ENCODE results near the gene NTN5. TPM values are rescaled to one million over a fixed set of nuclear protein-coding genes. Genes with fewer than 3 reads are reported as not detected.

NTN5 gene
- total and polyA plus RNA-seq, 9 of the 15 experiments (the other 6 are each of a cell fraction or from before 2014, with no cell fraction given), result not detected

DNA sequence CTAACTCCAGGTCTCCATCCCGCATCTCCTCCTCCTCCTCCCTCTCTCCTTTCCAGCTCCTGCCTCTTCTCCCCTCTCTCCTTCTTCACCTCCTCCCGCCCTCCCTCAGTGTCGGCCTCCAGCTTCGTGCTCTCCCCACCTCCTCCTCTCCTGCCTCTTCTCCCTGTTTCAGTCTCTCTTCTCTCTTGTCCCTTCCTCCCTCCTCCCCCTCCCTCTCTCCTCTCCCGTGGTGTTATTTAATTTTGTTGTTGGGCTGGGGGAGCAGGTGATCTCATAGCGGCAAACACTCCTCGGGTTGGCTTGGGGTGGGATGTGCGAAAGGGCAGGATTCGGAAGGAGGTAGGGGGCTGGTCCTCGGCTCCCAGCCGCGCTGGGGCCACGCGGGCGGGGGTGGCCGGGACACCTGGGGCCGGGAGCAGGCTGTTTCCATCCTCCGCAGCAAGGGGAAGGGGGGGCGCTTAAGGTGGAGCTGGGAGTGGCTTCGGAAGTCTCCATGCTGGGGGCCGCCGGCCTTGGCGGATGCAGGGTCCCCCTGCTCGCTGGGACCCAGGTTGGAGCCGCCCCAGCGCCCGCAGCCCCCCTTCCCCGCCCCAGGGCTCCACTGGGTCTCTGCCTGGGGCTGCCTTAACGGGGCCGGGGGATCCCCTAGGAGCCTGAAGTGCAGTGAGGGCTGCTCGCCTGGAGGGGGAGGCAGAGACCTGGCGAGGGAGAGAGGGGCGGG, 26.7 kb downstream of the NTN5 start, which contains the start of gene CA11 (continued):
- TF ChIP-seq, protein P1, sequence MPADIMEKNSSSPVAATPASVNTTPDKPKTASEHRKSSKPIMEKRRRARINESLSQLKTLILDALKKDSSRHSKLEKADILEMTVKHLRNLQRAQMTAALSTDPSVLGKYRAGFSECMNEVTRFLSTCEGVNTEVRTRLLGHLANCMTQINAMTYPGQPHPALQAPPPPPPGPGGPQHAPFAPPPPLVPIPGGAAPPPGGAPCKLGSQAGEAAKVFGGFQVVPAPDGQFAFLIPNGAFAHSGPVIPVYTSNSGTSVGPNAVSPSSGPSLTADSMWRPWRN (IDR thresholded peaks at IDR 0.05; ENCODE audit: low read depth), result 0 out of 2 replicates have a peak, but pooled peaks have one; percentile 12
- TF ChIP-seq, protein P2, sequence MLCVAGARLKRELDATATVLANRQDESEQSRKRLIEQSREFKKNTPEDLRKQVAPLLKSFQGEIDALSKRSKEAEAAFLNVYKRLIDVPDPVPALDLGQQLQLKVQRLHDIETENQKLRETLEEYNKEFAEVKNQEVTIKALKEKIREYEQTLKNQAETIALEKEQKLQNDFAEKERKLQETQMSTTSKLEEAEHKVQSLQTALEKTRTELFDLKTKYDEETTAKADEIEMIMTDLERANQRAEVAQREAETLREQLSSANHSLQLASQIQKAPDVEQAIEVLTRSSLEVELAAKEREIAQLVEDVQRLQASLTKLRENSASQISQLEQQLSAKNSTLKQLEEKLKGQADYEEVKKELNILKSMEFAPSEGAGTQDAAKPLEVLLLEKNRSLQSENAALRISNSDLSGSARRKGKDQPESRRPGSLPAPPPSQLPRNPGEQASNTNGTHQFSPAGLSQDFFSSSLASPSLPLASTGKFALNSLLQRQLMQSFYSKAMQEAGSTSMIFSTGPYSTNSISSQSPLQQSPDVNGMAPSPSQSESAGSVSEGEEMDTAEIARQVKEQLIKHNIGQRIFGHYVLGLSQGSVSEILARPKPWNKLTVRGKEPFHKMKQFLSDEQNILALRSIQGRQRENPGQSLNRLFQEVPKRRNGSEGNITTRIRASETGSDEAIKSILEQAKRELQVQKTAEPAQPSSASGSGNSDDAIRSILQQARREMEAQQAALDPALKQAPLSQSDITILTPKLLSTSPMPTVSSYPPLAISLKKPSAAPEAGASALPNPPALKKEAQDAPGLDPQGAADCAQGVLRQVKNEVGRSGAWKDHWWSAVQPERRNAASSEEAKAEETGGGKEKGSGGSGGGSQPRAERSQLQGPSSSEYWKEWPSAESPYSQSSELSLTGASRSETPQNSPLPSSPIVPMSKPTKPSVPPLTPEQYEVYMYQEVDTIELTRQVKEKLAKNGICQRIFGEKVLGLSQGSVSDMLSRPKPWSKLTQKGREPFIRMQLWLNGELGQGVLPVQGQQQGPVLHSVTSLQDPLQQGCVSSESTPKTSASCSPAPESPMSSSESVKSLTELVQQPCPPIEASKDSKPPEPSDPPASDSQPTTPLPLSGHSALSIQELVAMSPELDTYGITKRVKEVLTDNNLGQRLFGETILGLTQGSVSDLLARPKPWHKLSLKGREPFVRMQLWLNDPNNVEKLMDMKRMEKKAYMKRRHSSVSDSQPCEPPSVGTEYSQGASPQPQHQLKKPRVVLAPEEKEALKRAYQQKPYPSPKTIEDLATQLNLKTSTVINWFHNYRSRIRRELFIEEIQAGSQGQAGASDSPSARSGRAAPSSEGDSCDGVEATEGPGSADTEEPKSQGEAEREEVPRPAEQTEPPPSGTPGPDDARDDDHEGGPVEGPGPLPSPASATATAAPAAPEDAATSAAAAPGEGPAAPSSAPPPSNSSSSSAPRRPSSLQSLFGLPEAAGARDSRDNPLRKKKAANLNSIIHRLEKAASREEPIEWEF (CRISPR knock-in tag; IDR thresholded peaks at IDR 0.05), result no peak
- TF ChIP-seq ADNP (tag; IDR thresholded peaks at IDR 0.05), result no peak
- peak; percentile 69 for TF ChIP-seq EHMT2 (IDR thresholded peaks at IDR 0.05)
- TF ChIP-seq, protein P3, sequence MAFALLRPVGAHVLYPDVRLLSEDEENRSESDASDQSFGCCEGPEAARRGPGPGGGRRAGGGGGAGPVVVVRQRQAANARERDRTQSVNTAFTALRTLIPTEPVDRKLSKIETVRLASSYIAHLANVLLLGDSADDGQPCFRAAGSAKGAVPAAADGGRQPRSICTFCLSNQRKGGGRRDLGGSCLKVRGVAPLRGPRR (CRISPR knock-in tag; IDR thresholded peaks at IDR 0.05), result no peak
- no peak for TF ChIP-seq ZNF232 (CRISPR knock-in tag; IDR thresholded peaks at IDR 0.05)
- TF ChIP-seq ARHGAP35 (IDR thresholded peaks at IDR 0.05; ENCODE audit: partially characterized antibody), result peak; percentile 81
- TF ChIP-seq, protein P4, sequence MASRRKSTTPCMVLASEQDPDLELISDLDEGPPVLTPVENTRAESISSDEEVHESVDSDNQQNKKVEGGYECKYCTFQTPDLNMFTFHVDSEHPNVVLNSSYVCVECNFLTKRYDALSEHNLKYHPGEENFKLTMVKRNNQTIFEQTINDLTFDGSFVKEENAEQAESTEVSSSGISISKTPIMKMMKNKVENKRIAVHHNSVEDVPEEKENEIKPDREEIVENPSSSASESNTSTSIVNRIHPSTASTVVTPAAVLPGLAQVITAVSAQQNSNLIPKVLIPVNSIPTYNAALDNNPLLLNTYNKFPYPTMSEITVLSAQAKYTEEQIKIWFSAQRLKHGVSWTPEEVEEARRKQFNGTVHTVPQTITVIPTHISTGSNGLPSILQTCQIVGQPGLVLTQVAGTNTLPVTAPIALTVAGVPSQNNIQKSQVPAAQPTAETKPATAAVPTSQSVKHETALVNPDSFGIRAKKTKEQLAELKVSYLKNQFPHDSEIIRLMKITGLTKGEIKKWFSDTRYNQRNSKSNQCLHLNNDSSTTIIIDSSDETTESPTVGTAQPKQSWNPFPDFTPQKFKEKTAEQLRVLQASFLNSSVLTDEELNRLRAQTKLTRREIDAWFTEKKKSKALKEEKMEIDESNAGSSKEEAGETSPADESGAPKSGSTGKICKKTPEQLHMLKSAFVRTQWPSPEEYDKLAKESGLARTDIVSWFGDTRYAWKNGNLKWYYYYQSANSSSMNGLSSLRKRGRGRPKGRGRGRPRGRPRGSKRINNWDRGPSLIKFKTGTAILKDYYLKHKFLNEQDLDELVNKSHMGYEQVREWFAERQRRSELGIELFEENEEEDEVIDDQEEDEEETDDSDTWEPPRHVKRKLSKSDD (conservative IDR thresholded peaks at IDR 0.05; ENCODE audit: low read length), result no peak
- TF ChIP-seq, protein P5, sequence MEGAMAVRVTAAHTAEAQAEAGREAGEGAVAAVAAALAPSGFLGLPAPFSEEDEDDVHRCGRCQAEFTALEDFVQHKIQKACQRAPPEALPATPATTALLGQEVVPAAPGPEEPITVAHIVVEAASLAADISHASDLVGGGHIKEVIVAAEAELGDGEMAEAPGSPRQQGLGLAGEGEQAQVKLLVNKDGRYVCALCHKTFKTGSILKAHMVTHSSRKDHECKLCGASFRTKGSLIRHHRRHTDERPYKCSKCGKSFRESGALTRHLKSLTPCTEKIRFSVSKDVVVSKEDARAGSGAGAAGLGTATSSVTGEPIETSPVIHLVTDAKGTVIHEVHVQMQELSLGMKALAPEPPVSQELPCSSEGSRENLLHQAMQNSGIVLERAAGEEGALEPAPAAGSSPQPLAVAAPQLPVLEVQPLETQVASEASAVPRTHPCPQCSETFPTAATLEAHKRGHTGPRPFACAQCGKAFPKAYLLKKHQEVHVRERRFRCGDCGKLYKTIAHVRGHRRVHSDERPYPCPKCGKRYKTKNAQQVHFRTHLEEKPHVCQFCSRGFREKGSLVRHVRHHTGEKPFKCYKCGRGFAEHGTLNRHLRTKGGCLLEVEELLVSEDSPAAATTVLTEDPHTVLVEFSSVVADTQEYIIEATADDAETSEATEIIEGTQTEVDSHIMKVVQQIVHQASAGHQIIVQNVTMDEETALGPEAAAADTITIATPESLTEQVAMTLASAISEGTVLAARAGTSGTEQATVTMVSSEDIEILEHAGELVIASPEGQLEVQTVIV (CRISPR knock-in tag; IDR thresholded peaks at IDR 0.05; ENCODE audit: borderline replicate concordance), result no peak
- TF ChIP-seq, protein P6, sequence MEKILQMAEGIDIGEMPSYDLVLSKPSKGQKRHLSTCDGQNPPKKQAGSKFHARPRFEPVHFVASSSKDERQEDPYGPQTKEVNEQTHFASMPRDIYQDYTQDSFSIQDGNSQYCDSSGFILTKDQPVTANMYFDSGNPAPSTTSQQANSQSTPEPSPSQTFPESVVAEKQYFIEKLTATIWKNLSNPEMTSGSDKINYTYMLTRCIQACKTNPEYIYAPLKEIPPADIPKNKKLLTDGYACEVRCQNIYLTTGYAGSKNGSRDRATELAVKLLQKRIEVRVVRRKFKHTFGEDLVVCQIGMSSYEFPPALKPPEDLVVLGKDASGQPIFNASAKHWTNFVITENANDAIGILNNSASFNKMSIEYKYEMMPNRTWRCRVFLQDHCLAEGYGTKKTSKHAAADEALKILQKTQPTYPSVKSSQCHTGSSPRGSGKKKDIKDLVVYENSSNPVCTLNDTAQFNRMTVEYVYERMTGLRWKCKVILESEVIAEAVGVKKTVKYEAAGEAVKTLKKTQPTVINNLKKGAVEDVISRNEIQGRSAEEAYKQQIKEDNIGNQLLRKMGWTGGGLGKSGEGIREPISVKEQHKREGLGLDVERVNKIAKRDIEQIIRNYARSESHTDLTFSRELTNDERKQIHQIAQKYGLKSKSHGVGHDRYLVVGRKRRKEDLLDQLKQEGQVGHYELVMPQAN (IDR thresholded peaks at IDR 0.05; ENCODE audit: borderline replicate concordance), result peak; percentile 72
